ENCODE data around the gene DCBLD1.

DNA sequence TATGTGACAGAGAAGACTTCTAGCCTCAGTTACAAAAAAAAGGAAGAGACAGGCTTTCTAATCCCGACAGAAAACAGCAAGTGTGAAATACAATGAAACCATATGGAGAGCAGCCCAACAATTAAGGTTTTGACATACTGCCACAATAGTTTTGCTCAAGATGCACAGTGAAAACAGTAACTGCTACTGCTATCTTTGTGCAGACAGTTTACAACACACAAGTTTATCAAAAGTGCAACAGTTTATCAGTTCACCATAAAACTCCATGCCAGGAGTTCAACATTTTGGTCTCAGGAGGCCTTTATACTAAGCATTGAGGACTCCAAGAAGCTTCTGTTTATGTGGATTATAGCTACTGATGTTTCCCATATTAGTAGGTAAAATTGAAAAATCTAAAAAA is 82.2 kb downstream of the DCBLD1 start:
- TF ChIP-seq, protein P1, sequence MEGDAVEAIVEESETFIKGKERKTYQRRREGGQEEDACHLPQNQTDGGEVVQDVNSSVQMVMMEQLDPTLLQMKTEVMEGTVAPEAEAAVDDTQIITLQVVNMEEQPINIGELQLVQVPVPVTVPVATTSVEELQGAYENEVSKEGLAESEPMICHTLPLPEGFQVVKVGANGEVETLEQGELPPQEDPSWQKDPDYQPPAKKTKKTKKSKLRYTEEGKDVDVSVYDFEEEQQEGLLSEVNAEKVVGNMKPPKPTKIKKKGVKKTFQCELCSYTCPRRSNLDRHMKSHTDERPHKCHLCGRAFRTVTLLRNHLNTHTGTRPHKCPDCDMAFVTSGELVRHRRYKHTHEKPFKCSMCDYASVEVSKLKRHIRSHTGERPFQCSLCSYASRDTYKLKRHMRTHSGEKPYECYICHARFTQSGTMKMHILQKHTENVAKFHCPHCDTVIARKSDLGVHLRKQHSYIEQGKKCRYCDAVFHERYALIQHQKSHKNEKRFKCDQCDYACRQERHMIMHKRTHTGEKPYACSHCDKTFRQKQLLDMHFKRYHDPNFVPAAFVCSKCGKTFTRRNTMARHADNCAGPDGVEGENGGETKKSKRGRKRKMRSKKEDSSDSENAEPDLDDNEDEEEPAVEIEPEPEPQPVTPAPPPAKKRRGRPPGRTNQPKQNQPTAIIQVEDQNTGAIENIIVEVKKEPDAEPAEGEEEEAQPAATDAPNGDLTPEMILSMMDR (conservative IDR thresholded peaks at IDR 0.05) = no peak
- TF ChIP-seq ZFX (IDR thresholded peaks at IDR 0.05) = no peak

Measured in C4-2B (cell line).